Liver (tissue), 3 donors: ENCODE measurements around the gene MED16.

Experiments
- TF ChIP-seq, protein P1 (sequence below): IDR thresholded peaks from 2 replicates; pipeline ENCODE4 v1.6.1; 2016; ENCODE audit warnings: antibody characterized with exemption
- TF ChIP-seq, protein P2 (sequence below): fragments of 150-350 bp; IDR thresholded peaks from 2 replicates; pipeline ENCODE4 v1.5.1; 2017; ENCODE audit warnings: improper control_type of control experiment, low read depth, low read length; ENCODE audit not compliant: missing input control
- donor health status: healthy.
- donor health status: healthy.

DNA sequence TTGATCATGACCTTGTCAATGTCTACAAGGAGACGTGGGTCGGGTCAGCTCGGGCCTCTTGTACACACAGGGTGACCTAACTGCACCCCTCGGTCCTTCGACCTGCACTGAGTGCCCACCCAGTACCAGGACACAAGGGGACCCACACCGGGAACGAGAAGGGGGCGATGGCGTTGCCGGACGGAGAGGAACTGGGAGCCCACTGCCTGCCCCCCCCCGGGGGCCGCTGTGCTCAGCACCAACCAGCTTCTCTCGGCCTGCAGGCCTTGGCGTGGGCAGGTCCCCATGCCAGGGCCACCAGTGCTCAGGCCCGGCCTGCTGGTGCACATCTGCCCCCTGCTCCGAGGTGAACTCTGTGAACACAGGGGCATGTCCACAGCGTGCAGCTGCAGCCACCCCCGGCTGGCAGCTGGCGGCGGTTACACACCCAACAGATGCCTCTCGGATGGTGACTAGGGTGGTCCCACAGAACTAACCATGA lies 19.4 kb downstream of the MED16 start:
- TF ChIP-seq, protein P1, sequence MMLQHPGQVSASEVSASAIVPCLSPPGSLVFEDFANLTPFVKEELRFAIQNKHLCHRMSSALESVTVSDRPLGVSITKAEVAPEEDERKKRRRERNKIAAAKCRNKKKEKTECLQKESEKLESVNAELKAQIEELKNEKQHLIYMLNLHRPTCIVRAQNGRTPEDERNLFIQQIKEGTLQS: no peak
- TF ChIP-seq, protein P2, sequence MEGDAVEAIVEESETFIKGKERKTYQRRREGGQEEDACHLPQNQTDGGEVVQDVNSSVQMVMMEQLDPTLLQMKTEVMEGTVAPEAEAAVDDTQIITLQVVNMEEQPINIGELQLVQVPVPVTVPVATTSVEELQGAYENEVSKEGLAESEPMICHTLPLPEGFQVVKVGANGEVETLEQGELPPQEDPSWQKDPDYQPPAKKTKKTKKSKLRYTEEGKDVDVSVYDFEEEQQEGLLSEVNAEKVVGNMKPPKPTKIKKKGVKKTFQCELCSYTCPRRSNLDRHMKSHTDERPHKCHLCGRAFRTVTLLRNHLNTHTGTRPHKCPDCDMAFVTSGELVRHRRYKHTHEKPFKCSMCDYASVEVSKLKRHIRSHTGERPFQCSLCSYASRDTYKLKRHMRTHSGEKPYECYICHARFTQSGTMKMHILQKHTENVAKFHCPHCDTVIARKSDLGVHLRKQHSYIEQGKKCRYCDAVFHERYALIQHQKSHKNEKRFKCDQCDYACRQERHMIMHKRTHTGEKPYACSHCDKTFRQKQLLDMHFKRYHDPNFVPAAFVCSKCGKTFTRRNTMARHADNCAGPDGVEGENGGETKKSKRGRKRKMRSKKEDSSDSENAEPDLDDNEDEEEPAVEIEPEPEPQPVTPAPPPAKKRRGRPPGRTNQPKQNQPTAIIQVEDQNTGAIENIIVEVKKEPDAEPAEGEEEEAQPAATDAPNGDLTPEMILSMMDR: no peak
